HG02981 (cell line): Measurements from ENCODE around the gene PDGFC.

Experiments
- ATAC-seq: cut with Tn5 transposase; IDR thresholded peaks from one replicate; pipeline ENCODE4 v1.9.1; 2021; ENCODE audit warnings: mild to moderate bottlenecking, moderate library complexity; ENCODE audit not compliant: unreplicated experiment

Gene PDGFC

GRCh38 chr4:156837625-156838345 lies 133.8 kb downstream of the PDGFC start:
- ATAC-seq, result no peak

GRCh38 chr4:156832886-156833285 lies 138.7 kb downstream of the PDGFC start:
- no peak for ATAC-seq

GRCh38 chr4:156830351-156830750 lies 141.2 kb downstream of the PDGFC start:
- ATAC-seq, result no peak

- no peak for ATAC-seq
These were observed 142.3 kb downstream of the PDGFC start for GRCh38 chr4:156829201-156829873.

GRCh38 chr4:156827519-156827918 lies 144.1 kb downstream of the PDGFC start:
- no peak for ATAC-seq

GRCh38 chr4:156825074-156825473 lies 146.5 kb downstream of the PDGFC start:
- no peak for ATAC-seq

- ATAC-seq, result no peak
These were observed 147.0 kb downstream of the PDGFC start for GRCh38 chr4:156824451-156825060.

GRCh38 chr4:156820931-156821330 lies 150.7 kb downstream of the PDGFC start:
- no peak for ATAC-seq

GRCh38 chr4:156816360-156816755 lies 155.2 kb downstream of the PDGFC start:
- ATAC-seq, result no peak

- ATAC-seq, result no peak
These were observed 155.8 kb downstream of the PDGFC start for GRCh38 chr4:156815717-156816359.

GRCh38 chr4:156811963-156812362 lies 159.6 kb downstream of the PDGFC start:
- ATAC-seq, result no peak

GRCh38 chr4:156811286-156811685 lies 160.3 kb downstream of the PDGFC start:
- ATAC-seq, result no peak

GRCh38 chr4:156805696-156806095 lies 165.9 kb downstream of the PDGFC start:
- ATAC-seq, result no peak

GRCh38 chr4:156803056-156803455 lies 168.5 kb downstream of the PDGFC start:
- ATAC-seq, result no peak

GRCh38 chr4:156800463-156800862 lies 171.1 kb downstream of the PDGFC start:
- no peak for ATAC-seq

- no peak for ATAC-seq
These were observed 172.4 kb downstream of the PDGFC start for GRCh38 chr4:156799121-156799589.

- no peak for ATAC-seq
These were observed 173.2 kb downstream of the PDGFC start for GRCh38 chr4:156798438-156798837.

GRCh38 chr4:156797206-156797605 lies 174.4 kb downstream of the PDGFC start:
- no peak for ATAC-seq

- ATAC-seq, result no peak
These were observed 175.9 kb downstream of the PDGFC start for GRCh38 chr4:156795727-156796126.

- no peak for ATAC-seq
These were observed 176.7 kb downstream of the PDGFC start for GRCh38 chr4:156794863-156795262.

- ATAC-seq, result no peak
These were observed 179.0 kb downstream of the PDGFC start for GRCh38 chr4:156792462-156793085.
